Right cardiac atrium (tissue), 5 donors: ENCODE data around the gene CTNND2. TPM values are rescaled to one million over a fixed set of nuclear protein-coding genes. Genes with fewer than 3 reads are reported as not detected.
"Not testable (repeated sequence)": the region's sequence is repeated elsewhere in the genome, so short reads cannot be mapped to it uniquely, and the experiment has no call there.

Experiments used
- ATAC-seq, 2 donors: fragments of 200-7000 bp; cut with Tn5 transposase; one replicate each; pipeline versions ENCODE4 v1.8.0 to v1.9.1; 2020; ENCODE audit warnings: moderate library complexity in 2 of 2, mild to moderate bottlenecking in 1 of 2
- DNase-seq, 3 donors: peaks; one replicate each; pipeline ENCODE4 v3.0.0-alpha.2; 2020
- H3K27ac ChIP-seq: one replicate; pipeline ENCODE4 v1.5.1; 2013; ENCODE audit warnings: mild to moderate bottlenecking, low read length, control low read depth, moderate library complexity
- H3K27me3 ChIP-seq: one replicate; pipeline ENCODE4 v1.6.1; 2013; ENCODE audit not compliant: control insufficient read depth, insufficient read depth
- H3K4me1 ChIP-seq: one replicate; pipeline ENCODE4 v1.6.1; 2013; ENCODE audit warnings: low read length; ENCODE audit not compliant: control insufficient read depth, insufficient read depth
- H3K4me3 ChIP-seq: one replicate; pipeline ENCODE4 v1.5.1; 2013; ENCODE audit warnings: low read length, control low read depth
- H3K9me3 ChIP-seq: one replicate; pipeline ENCODE4 v1.6.1; 2013; ENCODE audit warnings: low read length; ENCODE audit not compliant: control insufficient read depth
- WGBS: extraction: QIAGEN DNeasy Blood & Tissue Kit; methylation state at CpG from one replicate; pipeline ENCODE4 v1.1.7; 2013; 5-methylcytosine and 5-hydroxymethylcytosine counted together
- intact Hi-C, 4 donors: fragments of 100-400 bp; cut with DNase I; formaldehyde crosslinking; loops; one replicate each; pipeline versions ENCODE4 v1.11.0 to v1.14.0; 2022 to 2023
- polyA plus RNA-seq: library from polyadenylated mRNA; stranded (reverse); fragments of 200-250 nt; gene quantifications from one replicate; pipeline ENCODE4 v1.2.3, GENCODE V29; 2013
- total RNA-seq, 4 donors: library from RNA; stranded (reverse); fragmentation: NEBNext Ultra II Directional; extraction: Animal tissue kit (Norgen Biotek cat#: 25700); gene quantifications; one replicate each; pipeline ENCODE4 v1.2.1, GENCODE V29; 2021
- donor health status: healthy with polysubstance abuse.
- donor health status: DM: no; HTN: yes; CAD: no.
- donor health status: DM: no; HTN: no; CAD: no.
- donor health status: DM: no; HTN: yes; CAD: no; lungs with severe emphysema.
- donor health status: DM: yes; HTN: yes; CAD: no.

Gene CTNND2
- total and polyA plus RNA-seq, 5 donors: 2.6 to 14.0 (median 4.8) TPM

GRCh38 chr5:11072568-11072967 is 831.7 kb downstream of the CTNND2 start:
- H3K27ac ChIP-seq: no peak overlapping the region
- H3K4me1 ChIP-seq: no peaks in the 10 kb centered on the region
- DNase-seq (no peak), ATAC-seq (no peak)
- H3K27me3 ChIP-seq: no peaks in the 10 kb centered on the region
- H3K4me3 ChIP-seq: no peak overlapping the region
- no peaks in the 10 kb centered on the region for H3K9me3 ChIP-seq
- 75% methylated on average over 5 of the region's 5 CpGs for WGBS
- intact Hi-C loops: no loop called here

GRCh38 chr5:11072076-11072475 is 832.2 kb downstream of the CTNND2 start:
- 82% methylated on average over 1 of the region's 1 CpG for WGBS

GRCh38 chr5:11069041-11069440 is 835.2 kb downstream of the CTNND2 start:
- H3K27me3 ChIP-seq: no peaks in the 10 kb centered on the region
- no peak for ATAC-seq
- no peak overlapping the region for H3K4me3 ChIP-seq
- H3K27ac ChIP-seq: no peak overlapping the region
- H3K4me1 ChIP-seq: no peaks in the 10 kb centered on the region
- H3K9me3 ChIP-seq: no peaks in the 10 kb centered on the region
- intact Hi-C loops: no loop called here
- WGBS: 62% methylated on average over 3 of the region's 3 CpGs
- DNase-seq: no peak

More at GRCh38 chr5:11072076-11072475, 832.2 kb downstream of the CTNND2 start:
- Histone ChIP-seq H3K27me3 (no peaks in the 10 kb centered on the region), H3K9me3 (no peaks in the 10 kb centered on the region), H3K27ac (no peak overlapping the region), H3K4me1 (no peaks in the 10 kb centered on the region), H3K4me3 (no peak overlapping the region)
- DNase-seq (no peak), ATAC-seq (no peak)
- intact Hi-C loops: no loop called here

GRCh38 chr5:11065723-11066122 is 838.5 kb downstream of the CTNND2 start:
- ATAC-seq, H3K27me3 ChIP-seq, DNase-seq, intact Hi-C loops, H3K4me3 ChIP-seq, H3K4me1 ChIP-seq, H3K27ac ChIP-seq, H3K9me3 ChIP-seq: not testable (repeated sequence)
- 88% methylated on average over 1 of the region's 1 CpG for WGBS

DNA sequence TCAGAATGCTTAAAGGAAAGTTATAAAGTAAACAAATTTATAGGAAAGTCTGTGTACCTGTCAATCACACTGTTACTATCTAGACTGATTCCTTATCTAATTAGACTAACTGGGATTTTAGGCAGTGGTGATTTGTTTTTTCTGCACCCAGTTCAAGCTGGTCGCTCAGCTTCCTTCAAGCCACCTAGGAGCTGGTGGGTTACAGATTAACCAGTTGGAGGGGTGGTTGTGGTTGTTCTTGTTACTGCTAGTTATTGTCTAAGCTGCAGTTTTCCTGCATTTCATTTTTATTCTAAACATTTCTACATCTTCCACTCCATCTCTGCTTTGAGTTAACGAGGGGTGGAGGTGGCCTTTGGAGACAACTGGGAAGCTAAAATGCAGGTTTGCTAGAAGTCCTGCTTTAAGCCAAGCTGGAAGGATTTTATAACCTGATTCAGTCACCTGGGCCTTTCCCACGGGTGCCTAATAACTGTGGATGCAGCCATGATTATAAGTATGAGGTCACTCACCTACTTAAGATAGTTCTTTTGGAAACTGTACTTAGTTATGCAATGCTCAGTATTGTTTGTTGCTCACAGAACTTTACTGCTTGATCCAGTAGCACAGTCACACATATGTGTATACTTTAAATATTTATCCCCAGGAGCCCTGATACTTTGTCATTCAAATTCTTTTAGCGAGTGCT is 839.3 kb downstream of the CTNND2 start:
- Histone ChIP-seq H3K27me3 (no peaks in the 10 kb centered on the region), H3K4me3 (no peak overlapping the region), H3K27ac (no peak overlapping the region), H3K9me3 (no peaks in the 10 kb centered on the region), H3K4me1 (no peaks in the 10 kb centered on the region)
- intact Hi-C loops: no loop called here
- ATAC-seq (no peak), DNase-seq (no peak)
- 68% methylated on average over 4 of the region's 4 CpGs for WGBS

- DNase-seq: no peak
Observed at GRCh38 chr5:11062397-11062796, 841.8 kb downstream of the CTNND2 start.

DNA sequence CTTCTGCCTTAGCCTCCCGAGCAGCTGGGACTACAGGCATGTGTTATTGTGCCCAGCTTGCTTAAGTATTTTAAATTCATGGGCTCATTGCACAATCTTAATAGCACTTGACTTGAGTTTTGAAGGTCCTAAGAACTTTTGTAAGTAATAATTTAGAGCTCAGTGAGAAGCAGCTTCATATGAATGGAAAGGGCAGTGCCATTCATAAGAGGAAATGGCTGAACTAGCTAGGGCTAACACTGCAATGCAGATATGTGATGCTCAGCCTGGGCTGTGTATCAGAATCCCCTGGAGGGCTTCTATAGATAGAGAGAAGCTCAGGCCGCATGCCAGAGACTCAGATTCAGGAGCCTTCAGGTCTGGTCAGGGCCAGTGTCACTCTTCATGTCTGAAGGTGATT is 847.7 kb downstream of the CTNND2 start:
- intact Hi-C loops: no loop called here
- no peaks in the 10 kb centered on the region for H3K9me3 ChIP-seq
- ATAC-seq: no peak

More at GRCh38 chr5:11062397-11062796, 841.8 kb downstream of the CTNND2 start:
- Histone ChIP-seq H3K27ac (no peak overlapping the region), H3K27me3 (no peaks in the 10 kb centered on the region), H3K9me3 (no peaks in the 10 kb centered on the region), H3K4me3 (no peak overlapping the region), H3K4me1 (no peaks in the 10 kb centered on the region)
- WGBS: 39% methylated on average over 7 of the region's 7 CpGs
- intact Hi-C loops: no loop called here
- no peak for ATAC-seq

DNA sequence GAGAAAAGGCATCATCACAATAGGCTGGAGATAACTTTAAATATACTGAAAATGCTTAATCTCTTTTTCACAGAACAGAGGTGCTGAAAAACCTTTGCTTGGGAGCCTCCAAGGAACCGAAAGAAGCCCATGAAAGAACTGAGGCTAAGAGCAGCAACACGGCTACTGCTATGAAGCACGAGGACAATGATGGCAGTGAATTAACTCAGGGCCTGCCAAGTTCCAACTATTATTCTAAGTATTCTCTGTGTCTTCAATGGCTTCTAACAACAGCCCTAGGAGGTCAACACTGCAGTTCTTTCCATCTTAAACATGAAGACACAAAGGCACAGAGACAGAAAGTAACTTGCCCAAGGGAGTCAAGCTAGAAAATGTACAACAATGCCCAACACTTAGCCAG is 850.2 kb downstream of the CTNND2 start:
- Histone ChIP-seq H3K27me3 (no peaks in the 10 kb centered on the region), H3K27ac (no peak overlapping the region), H3K9me3 (no peaks in the 10 kb centered on the region), H3K4me1 (no peaks in the 10 kb centered on the region), H3K4me3 (no peak overlapping the region)
- DNase-seq: no peak
- ATAC-seq: no peak
- 76% methylated on average over 3 of the region's 3 CpGs for WGBS
- intact Hi-C loops: no loop called here

More for the DNA sequence above, 847.7 kb downstream of the CTNND2 start:
- Histone ChIP-seq H3K27ac (no peak overlapping the region), H3K4me3 (no peak overlapping the region), H3K27me3 (no peaks in the 10 kb centered on the region), H3K4me1 (no peaks in the 10 kb centered on the region)
- 70% methylated on average over 2 of the region's 2 CpGs for WGBS
- no peak for DNase-seq

GRCh38 chr5:11052871-11053270 is 851.4 kb downstream of the CTNND2 start:
- intact Hi-C loops: no loop called here
- ATAC-seq (no peak), DNase-seq (no peak)
- H3K4me1 ChIP-seq: no peaks in the 10 kb centered on the region
- no peak overlapping the region for H3K4me3 ChIP-seq
- no peaks in the 10 kb centered on the region for H3K27me3 ChIP-seq
- H3K27ac ChIP-seq: no peak overlapping the region
- H3K9me3 ChIP-seq: no peaks in the 10 kb centered on the region

DNA sequence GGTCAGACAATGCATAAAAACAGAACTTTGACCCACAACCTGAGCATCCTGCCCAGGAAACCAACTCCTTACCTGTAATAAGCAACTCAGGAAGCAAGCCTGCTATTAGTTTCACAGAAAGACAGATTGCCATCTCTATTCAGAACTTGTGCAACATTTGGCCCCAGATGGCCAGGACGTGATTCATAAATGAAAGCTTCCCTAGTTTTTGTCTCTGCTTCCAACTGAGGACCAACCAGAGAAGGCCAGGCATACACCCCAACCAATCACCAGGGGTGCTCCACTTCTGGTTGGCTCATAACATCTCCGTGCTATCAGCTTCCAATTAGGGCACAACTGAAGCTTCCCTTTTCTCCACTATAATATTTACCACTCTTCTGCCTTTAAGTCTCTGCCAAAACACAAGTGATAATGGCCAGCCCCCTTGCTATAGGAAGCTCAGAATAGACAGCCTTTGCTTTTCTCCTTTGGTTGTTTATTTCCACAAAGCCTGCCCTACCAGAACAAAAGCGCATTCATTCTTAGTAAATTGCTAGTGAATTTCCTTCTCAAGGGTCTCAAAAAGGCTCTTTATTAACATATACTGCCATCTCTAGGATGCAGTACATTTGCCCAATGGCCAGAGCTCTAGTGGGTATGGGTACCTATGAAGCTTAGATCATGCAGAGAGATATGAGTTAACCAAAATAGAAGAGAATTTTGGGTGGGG is 853.5 kb downstream of the CTNND2 start:
- Histone ChIP-seq H3K27me3 (no peaks in the 10 kb centered on the region), H3K4me1 (no peaks in the 10 kb centered on the region), H3K4me3 (no peak overlapping the region), H3K9me3 (no peaks in the 10 kb centered on the region), H3K27ac (no peak overlapping the region)
- intact Hi-C loops: no loop called here
- DNase-seq: no peak
- ATAC-seq: no peak
- WGBS: 59% methylated on average over 3 of the region's 3 CpGs

DNA sequence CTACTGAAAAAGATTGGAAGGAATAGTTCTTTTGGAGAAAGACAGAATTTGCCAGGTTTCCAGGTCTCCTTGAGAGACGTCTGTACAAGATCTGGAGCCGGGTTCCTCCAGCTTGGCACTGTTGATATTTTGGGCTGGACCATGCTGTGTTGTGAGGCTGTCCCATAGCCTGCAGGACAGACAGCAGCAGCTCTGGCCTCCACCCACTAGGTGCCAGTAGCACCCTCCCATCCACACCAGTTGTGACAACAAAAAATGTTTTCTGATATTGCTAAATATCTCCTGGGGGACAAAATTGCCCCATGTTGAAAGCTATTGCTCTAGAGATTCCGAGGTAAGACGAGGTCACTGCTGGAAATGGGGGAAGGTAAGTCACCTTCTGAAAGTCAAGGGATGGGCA is 855.5 kb downstream of the CTNND2 start:
- ATAC-seq (no peak), DNase-seq (no peak)
- Histone ChIP-seq H3K4me3 (no peak overlapping the region), H3K27ac (no peak overlapping the region), H3K27me3 (no peaks in the 10 kb centered on the region), H3K9me3 (peaks cover 2% of the 10 kb centered on the region), H3K4me1 (no peaks in the 10 kb centered on the region)
- intact Hi-C loops: loop anchor here in 1 of 4 donors (10.0 kb wide), 1 partner anchor 184 kb away; no protein-coding TSS in a partner anchor
- 84% methylated on average over 4 of the region's 4 CpGs for WGBS
